GM21367 (cell line): ENCODE measurements around the gene ERO1A.

Experiments used
- ATAC-seq: cut with Tn5 transposase; IDR thresholded peaks from one replicate; pipeline ENCODE4 v1.9.1; 2021; ENCODE audit not compliant: unreplicated experiment

ERO1A gene

DNA sequence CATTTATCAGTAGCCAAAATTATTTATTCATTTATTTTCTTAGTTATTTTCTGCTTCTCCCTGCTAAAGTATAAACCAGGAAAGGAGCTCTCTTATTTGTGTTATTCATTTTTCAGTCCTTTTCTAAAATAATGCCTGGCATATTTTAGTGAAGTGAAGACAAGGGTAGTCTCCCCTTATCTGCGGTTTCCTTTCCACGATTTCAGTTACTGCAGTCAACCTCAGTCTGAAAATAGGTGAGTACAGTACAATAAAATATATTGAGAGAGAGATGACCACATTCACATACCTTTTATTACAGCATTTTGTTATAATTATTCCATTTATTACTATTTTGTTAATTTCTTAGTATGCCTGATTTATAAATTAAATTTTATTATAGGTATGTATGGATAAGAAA, 85.2 kb downstream of the ERO1A start:
- ATAC-seq = no peak

DNA sequence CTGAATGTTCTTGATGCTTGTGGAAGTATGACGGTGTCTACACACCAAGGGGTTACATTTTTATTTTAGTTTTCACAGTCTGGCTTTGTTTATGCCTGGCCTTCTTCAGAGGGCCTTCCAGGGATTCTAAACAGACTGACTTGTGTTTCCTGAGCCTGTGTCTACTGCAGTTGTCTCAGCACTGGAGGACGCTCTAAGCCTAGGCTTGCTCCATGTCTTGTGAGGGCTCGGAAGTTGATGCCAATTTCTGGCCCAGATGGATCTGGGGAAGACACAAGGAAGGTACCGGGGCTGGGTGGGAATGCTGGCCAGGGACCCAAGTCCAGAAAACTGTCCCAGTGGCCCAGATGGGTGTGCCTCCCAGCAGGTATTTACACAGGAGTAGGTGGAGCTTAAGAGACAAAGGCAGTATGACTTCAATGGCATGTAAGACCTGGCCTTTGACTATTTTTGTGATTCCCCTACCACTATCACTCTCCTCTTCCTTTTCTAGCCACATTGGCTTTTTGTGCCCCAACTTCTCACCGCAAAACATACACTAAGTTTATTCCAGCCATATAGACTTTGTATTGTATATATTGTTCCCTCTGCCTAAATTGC, 85.8 kb downstream of the ERO1A start:
- ATAC-seq = no peak

DNA sequence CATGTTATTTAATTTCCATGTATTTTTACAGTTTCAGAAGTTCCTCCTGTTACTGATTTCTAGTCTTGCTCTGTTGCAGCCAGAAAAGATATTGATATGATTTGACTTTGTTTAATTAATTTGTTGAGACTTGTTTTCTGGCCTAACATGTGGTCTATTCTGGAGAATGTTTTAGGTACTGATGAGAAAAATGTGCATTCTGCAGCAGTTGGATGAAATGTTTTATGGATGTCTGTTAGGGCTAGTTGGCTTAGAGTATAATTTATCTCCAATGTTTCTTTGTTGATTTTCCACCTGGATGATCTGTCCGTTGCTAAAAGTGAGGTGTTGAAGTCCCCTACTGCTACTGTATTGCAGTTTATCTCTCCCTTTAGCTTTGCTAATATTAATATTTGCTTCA, 88.3 kb downstream of the ERO1A start:
- ATAC-seq = no peak

DNA sequence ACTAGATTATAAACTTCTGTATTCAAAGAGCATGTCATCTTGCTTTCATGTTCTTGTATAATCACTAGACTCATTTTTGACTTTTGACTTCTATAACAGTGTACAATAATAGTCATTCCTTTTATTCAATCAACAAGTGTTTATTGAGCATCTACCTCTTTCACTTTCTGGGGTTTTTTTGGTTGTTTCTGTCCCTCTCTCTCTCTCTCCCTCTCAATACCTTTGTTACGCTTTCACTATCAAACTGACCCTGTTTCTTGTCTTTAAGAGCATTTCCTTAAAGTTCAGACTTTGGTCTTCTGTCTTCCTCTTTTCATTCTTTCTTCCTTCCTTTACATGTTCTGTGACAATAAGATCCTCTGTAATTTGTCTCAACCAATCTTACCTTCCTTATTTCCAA, 93.2 kb downstream of the ERO1A start:
- no peak for ATAC-seq

DNA sequence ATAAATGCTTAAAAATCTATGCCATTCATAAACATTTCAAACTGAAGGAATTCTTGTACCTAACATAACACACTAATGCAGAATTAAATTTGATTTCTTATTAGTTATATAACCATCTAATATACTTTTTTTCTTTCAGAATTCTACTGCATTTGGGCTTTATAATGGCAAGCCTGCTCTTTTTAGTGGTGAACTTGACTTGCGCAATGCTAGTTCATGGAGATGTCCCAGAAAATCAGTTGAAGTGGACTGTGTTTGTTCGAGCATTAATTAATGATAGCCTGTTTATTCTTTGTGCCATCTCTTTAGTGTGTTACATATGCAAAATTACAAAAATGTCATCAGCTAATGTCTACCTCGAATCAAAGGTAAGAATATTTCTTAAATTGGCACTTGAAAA, 95.4 kb downstream of the ERO1A start:
- ATAC-seq = no peak

DNA sequence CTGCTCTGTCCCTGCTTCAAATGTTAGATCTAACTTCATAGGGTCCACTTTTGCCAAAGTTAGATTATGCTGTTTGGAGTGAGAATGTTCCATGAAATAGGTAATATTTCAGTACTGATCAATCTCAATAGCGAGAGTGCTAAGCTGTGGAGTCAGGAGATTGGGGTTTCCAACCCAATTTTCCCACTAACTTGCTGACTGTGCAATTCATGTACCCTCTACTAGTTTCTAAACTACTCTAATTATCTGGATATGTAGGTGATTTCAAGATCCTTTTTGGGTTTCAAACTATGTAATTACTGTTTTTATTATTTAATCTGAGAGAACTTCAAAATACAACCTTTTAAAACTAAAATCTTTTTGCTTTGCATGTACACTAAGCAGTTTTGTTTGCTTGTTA, 96.8 kb downstream of the ERO1A start:
- no peak for ATAC-seq

DNA sequence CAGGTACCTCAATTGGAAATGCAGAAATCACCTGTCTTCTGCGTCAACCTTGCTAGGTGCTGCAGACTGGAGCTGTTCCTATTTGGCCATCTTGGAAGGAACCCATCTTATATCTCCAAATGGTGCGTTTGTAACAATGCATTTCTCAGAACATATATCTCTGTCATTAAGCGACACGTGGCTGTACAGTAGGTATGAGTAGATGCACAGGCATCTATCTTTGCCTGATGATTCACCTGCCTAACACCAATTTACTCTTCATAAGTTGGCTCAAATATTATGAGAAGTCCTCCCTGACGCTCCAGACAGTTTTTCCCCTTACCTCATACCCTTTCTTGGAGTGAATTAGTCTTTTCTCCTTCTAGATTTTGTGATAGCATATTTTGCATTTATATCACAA, 98.5 kb downstream of the ERO1A start:
- no peak for ATAC-seq

DNA sequence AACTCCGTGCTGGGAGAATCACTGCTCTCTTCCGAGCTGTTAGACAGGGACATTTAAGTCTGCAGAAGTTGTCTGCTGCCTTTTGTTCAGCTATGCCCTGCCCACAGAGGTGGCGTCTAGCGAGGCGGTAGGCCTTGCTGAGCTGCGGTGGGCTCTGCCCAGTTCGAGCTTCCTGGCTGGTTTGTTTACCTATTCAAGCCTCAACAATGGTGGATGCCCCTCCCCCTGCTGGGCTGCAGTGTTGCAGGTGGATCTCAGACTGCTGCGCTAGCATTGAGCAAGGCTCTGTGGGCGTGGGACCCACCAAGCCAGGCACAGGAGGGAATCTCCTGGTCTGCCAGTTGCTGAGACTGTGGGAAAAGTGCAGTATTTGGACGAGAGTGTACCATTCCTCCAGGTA, 99.0 kb downstream of the ERO1A start:
- ATAC-seq = no peak

DNA sequence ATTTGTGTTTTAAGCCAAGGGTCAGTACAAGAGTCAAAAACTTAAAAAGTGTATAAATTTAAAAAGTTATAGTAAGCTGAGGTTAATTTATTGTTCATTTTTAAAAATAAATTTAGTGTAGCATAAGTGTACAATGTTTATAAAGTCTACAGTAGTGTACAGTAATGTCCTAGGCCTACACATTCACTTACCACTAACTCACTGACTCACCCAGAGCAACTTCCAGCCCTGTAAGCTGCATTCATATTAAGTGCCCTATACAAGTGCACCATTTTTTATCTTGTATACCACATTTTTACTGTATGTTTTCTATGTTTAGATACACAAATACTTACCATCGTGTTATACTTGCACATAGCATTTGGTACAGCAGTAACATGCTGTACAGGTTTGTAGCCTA, 105.0 kb downstream of the ERO1A start:
- ATAC-seq = no peak
